OCI-LY3 (cell line): ENCODE data around the gene KRIT1.
"Not testable (repeated sequence)": the region's sequence is repeated elsewhere in the genome, so short reads cannot be mapped to it uniquely, and the experiment has no call there.

Experiments
- H2AFZ ChIP-seq: fragments of 200-600, 300-600 bp; shearing (Covaris generic); 2 replicates; pipeline ENCODE4 v1.6.0; 2014; ENCODE audit warnings: antibody characterized with exemption, low read depth, low read length
- H3K27ac ChIP-seq: fragments of 200-600, 300-600 bp; sonication (generic); 2 replicates; pipeline ENCODE4 v1.5.1; 2014; ENCODE audit warnings: mild to moderate bottlenecking, low read length, moderate library complexity, mixed read lengths
- H3K27me3 ChIP-seq: fragments of 200-600, 300-600 bp; sonication (generic); 2 replicates; pipeline ENCODE4 v1.6.1; 2014; ENCODE audit warnings: low read depth, low read length, mixed read lengths
- H3K36me3 ChIP-seq: fragments of 200-600, 300-600 bp; sonication (generic); replicated peaks from 2 replicates; pipeline ENCODE3; 2014; ENCODE audit warnings: low read depth, low read length, mixed read lengths
- H3K4me1 ChIP-seq: fragments of 300-600, 200-600 bp; sonication (generic); 2 replicates; pipeline ENCODE4 v1.6.1; 2014; ENCODE audit warnings: low read length, mixed read lengths
- H3K4me2 ChIP-seq: fragments of 200-600, 300-600 bp; sonication (generic); 2 replicates; pipeline ENCODE4 v1.6.1; 2014; ENCODE audit warnings: low read length, mixed read lengths
- H3K4me3 ChIP-seq: fragments of 300-600, 200-600 bp; sonication (generic); 2 replicates; pipeline ENCODE4 v1.5.1; 2014; ENCODE audit warnings: antibody characterized with exemption, mild to moderate bottlenecking, low read length, moderate library complexity
- H3K79me2 ChIP-seq: fragments of 300-600, 200-600 bp; shearing (Covaris generic); 2 replicates; pipeline ENCODE4 v1.6.1; 2014; ENCODE audit warnings: mild to moderate bottlenecking, low read length, mixed read lengths
- H3K9ac ChIP-seq: fragments of 300-600, 200-600 bp; shearing (Covaris generic); 2 replicates; pipeline ENCODE4 v1.6.0; 2014; ENCODE audit warnings: mild to moderate bottlenecking, low read length, moderate library complexity
- H3K9me3 ChIP-seq: fragments of 200-600, 300-600 bp; shearing (Covaris generic); 2 replicates; pipeline ENCODE4 v1.6.1; 2014; ENCODE audit warnings: low read length, mixed read lengths; ENCODE audit not compliant: insufficient read depth
- H4K20me1 ChIP-seq: fragments of 200-600, 300-600 bp; sonication (generic); 2 replicates; pipeline ENCODE4 v1.6.1; 2016; ENCODE audit warnings: low read length, mixed read lengths; ENCODE audit not compliant: insufficient read depth
- EZH2phosphoT487 ChIP-seq: fragments of 200-600 bp; shearing (Covaris generic); IDR thresholded peaks from 2 replicates; pipeline ENCODE4 v1.6.1; 2018; ENCODE audit warnings: antibody characterized with exemption, mixed run types, low read depth
- TF ChIP-seq, protein P1 (sequence below): fragments of 200-600, 300-600 bp; sonication (generic); IDR thresholded peaks from 2 replicates; pipeline ENCODE4 v1.5.1; 2014; ENCODE audit warnings: antibody characterized with exemption, low read length, low read depth

Gene KRIT1

DNA sequence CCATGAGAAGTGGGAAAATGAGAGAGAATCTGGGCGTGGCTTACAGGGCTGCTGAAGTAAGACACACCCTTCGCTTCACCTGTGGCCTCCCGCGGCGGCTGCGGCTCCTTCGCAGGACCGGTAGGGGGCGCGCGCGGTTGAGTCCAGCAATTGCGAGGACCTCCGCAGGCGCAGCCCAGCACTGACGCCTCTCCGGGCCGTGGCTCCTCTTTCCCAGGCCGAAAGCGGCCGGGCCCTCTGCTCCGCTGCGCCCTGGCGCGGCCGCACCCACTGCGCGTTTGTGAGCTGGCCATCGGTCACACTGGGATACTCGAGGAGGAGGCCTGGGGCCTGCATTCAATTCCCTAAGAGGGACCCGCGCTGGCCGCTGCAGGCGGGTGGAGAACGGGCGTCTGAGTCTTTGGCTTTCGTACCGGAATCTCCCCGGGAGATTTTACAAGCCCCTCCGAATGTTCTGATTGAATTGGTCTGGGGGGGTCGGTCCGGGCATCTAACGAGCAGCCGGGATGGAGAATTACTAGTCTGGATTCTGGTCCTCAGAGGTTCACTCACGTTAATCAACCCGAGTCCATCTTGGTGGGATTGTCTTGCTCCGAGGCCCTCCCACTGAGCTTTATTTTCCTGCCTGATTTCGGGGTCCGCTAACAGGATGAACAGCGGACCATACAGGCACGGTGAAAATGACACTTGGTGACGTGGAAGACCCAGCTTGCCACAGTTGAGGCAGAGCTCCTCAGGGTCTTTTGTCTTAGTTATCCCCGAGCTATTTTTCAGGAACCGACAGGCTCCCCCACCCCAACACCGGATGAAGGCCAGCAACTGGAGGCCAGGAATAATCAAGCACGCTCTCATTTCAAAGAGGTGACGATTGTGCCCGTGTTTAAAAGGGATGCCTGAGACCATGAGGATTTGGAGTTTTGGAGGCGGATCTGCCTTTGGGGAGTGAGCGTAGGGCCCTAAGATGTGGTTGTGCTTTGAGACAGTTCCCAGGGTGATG lies 66.5 kb downstream of the KRIT1 start, which contains the start of gene LRRD1:
LRRD1 (minus strand) TSS at position 215 of the 997 bp plus-strand sequence. CDS start 13,940 bp downstream, outside the sequence.
- TF ChIP-seq EZH2phosphoT487: no peak
- TF ChIP-seq, protein P1, sequence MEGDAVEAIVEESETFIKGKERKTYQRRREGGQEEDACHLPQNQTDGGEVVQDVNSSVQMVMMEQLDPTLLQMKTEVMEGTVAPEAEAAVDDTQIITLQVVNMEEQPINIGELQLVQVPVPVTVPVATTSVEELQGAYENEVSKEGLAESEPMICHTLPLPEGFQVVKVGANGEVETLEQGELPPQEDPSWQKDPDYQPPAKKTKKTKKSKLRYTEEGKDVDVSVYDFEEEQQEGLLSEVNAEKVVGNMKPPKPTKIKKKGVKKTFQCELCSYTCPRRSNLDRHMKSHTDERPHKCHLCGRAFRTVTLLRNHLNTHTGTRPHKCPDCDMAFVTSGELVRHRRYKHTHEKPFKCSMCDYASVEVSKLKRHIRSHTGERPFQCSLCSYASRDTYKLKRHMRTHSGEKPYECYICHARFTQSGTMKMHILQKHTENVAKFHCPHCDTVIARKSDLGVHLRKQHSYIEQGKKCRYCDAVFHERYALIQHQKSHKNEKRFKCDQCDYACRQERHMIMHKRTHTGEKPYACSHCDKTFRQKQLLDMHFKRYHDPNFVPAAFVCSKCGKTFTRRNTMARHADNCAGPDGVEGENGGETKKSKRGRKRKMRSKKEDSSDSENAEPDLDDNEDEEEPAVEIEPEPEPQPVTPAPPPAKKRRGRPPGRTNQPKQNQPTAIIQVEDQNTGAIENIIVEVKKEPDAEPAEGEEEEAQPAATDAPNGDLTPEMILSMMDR: no peak
- Histone ChIP-seq H3K79me2 (no peaks in the 10 kb centered on the region), H3K27me3 (no peaks in the 10 kb centered on the region), H3K4me3 (no peak within 1 kb of the TSS), H2AFZ (no peak within 1 kb of the TSS), H3K4me2 (no peak within 1 kb of the TSS), H3K27ac (no peak within 1 kb of the TSS), H3K9me3 (no peaks in the 10 kb centered on the region), H3K9ac (no peak within 1 kb of the TSS), H3K4me1 (no peaks in the 10 kb centered on the region), H4K20me1 (no peaks in the 10 kb centered on the region), H3K36me3 (no peaks in the 10 kb centered on the region)

DNA sequence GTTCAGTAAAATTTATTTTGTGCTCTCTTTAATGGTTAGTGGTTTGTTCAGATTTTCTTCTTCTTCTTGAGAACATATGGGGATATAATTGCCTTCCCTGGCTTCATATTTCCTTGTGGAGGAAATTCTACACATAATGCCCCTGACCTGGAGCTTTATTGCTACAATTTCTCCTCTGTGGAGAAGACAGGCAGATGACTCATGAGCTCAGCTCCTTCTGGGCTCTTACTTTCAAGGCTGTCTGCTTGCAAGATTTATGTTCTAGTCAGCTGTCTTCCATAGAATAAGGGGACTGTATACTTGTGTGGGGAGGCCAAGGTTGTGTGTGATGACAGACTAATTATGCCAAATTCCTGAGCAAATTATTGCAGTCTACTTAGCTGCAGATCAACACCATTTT lies 68.4 kb downstream of the KRIT1 start:
- Histone ChIP-seq H3K9ac (no peak overlapping the region), H3K36me3 (no peaks in the 10 kb centered on the region), H3K79me2 (no peaks in the 10 kb centered on the region), H3K9me3 (no peaks in the 10 kb centered on the region), H3K27me3 (no peaks in the 10 kb centered on the region), H3K4me2 (no peak overlapping the region), H3K4me3 (no peak overlapping the region), H2AFZ (no peak overlapping the region), H4K20me1 (no peaks in the 10 kb centered on the region), H3K27ac (no peak overlapping the region), H3K4me1 (no peaks in the 10 kb centered on the region)
- no peak for TF ChIP-seq EZH2phosphoT487
- TF ChIP-seq, protein P1: no peak

DNA sequence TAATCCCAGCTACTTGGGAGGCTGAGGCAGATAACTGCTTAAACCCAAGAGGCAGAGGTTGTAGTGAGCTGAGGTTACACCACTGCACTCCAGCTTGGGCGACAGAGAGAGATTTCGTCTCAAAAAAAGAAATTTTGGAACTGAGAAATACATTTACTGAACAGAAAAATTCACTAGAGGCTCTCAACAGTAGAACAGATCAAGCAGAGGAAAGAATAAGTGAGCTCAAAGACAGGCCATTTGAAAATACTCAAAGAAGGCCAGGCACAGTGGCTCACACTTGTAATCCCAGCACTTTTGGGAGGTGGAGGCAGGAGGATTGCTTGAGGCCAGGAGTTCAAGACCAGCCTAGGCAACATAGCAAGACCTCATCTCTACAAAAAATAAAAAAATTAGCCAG lies 76.2 kb downstream of the KRIT1 start:
- not testable (repeated sequence) for H4K20me1 ChIP-seq, H2AFZ ChIP-seq, H3K4me1 ChIP-seq, H3K4me2 ChIP-seq, H3K36me3 ChIP-seq, H3K4me3 ChIP-seq, H3K79me2 ChIP-seq, H3K27me3 ChIP-seq, H3K9ac ChIP-seq, H3K9me3 ChIP-seq, H3K27ac ChIP-seq

DNA sequence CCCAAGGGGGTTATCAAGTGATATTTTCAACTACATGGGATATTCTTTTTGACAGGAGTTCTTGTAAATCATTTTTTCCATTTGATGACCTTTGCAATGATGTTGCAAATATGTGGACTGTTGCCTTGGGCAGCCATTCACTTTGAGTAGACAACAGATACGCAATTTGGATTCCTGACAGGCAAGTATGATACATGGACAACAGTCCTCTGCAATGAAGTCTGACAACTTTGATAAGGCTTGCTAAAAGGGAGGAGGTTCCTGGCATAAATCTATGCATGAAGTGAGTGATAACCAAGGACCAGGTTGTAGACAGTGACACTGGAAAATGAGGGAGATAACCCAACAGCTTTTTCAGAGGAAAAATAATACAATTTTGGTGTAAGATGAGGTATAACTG lies 84.4 kb downstream of the KRIT1 start:
- H3K4me3 ChIP-seq: no peak overlapping the region

More for the DNA sequence above, 84.4 kb downstream of the KRIT1 start:
- no peaks in the 10 kb centered on the region for H3K36me3 ChIP-seq
- no peaks in the 10 kb centered on the region for H3K79me2 ChIP-seq
- H3K4me1 ChIP-seq: no peaks in the 10 kb centered on the region
- TF ChIP-seq, protein P1: no peak
- TF ChIP-seq EZH2phosphoT487: no peak
- H3K27ac ChIP-seq: no peak overlapping the region
- H3K9me3 ChIP-seq: no peaks in the 10 kb centered on the region
- no peak overlapping the region for H2AFZ ChIP-seq
- H3K9ac ChIP-seq: no peak overlapping the region
- H3K27me3 ChIP-seq: no peaks in the 10 kb centered on the region
- no peaks in the 10 kb centered on the region for H4K20me1 ChIP-seq
- no peak overlapping the region for H3K4me2 ChIP-seq
